Keratinocyte (primary cell): ENCODE measurements around the gene TNFAIP2. TPM values are rescaled to one million over a fixed set of nuclear protein-coding genes. Genes with fewer than 3 reads are reported as not detected.

ENCODE experiments used
- DNase-seq: peaks from one replicate; pipeline ENCODE4 v3.0.0-alpha.2; 2011; ENCODE audit warnings: low read depth, missing footprints, low spot score
- FAIRE-seq: peaks from 2 replicates; lab custom pipeline; 2011; peaks lifted over from hg19 to GRCh38; lab: Jason Lieb, UNC
- H2AFZ ChIP-seq: 2 replicates; pipeline ENCODE4 v1.6.0; 2012; ENCODE audit warnings: low read length, control low read depth, inconsistent platforms; ENCODE audit not compliant: control insufficient read depth
- H3K27ac ChIP-seq: 2 replicates; pipeline ENCODE4 v1.5.1; 2011; ENCODE audit warnings: low read length; ENCODE audit not compliant: control insufficient read depth, insufficient read depth
- H3K27me3 ChIP-seq: 3 replicates; pipeline ENCODE4 v1.6.0; 2011; ENCODE audit warnings: low read length; ENCODE audit not compliant: control insufficient read depth, insufficient read depth; ENCODE audit errors: extremely low read depth
- H3K36me3 ChIP-seq, 2 experiments: 2 replicates in 1 of 2; 3 replicates in 1 of 2; pipeline ENCODE4 v1.5.1; 2011; ENCODE audit warnings: low read length in 2 of 2, mild to moderate bottlenecking in 1 of 2; ENCODE audit not compliant: control insufficient read depth in 2 of 2, insufficient read depth in 2 of 2; ENCODE audit errors: extremely low read depth in 1 of 2
- H3K4me1 ChIP-seq: 3 replicates; pipeline ENCODE4 v1.5.1; 2011; ENCODE audit warnings: low read length; ENCODE audit not compliant: control insufficient read depth, insufficient read depth; ENCODE audit errors: extremely low read depth
- H3K4me2 ChIP-seq: 3 replicates; pipeline ENCODE4 v1.6.0; 2011; ENCODE audit warnings: low read depth, low read length; ENCODE audit not compliant: control insufficient read depth, insufficient read depth; ENCODE audit errors: extremely low read depth
- H3K4me3 ChIP-seq, 3 experiments: fragments of 200-600 bp in 1 of 3; sonication (generic) in 1 of 3; 2 replicates in 2 of 3; 3 replicates in 1 of 3; pipeline ENCODE4 v1.5.1; 2011 to 2016; ENCODE audit warnings: low read length in 3 of 3, mild to moderate bottlenecking in 3 of 3, control low read depth in 2 of 3, inconsistent platforms in 1 of 3, low read depth in 1 of 3, mixed read lengths in 1 of 3, mixed run types in 1 of 3, moderate library complexity in 1 of 3; ENCODE audit not compliant: control insufficient read depth in 2 of 3, insufficient read depth in 2 of 3; ENCODE audit errors: extremely low read depth in 1 of 3
- H3K79me2 ChIP-seq: 2 replicates; pipeline ENCODE4 v1.6.0; 2012; ENCODE audit warnings: low read length; ENCODE audit not compliant: control insufficient read depth, insufficient read depth
- H3K9ac ChIP-seq: 3 replicates; pipeline ENCODE4 v1.6.0; 2011; ENCODE audit warnings: low read length; ENCODE audit not compliant: control insufficient read depth, insufficient read depth; ENCODE audit errors: extremely low read depth
- H3K9me1 ChIP-seq: 3 replicates; pipeline ENCODE4 v1.6.0; 2011; ENCODE audit warnings: low read length; ENCODE audit not compliant: control insufficient read depth, insufficient read depth; ENCODE audit errors: extremely low read depth
- H3K9me3 ChIP-seq: 2 replicates; pipeline ENCODE4 v1.5.1; 2012; ENCODE audit warnings: low read depth, low read length; ENCODE audit not compliant: control insufficient read depth
- H4K20me1 ChIP-seq: 3 replicates; pipeline ENCODE4 v1.6.0; 2011; ENCODE audit warnings: low read length; ENCODE audit not compliant: control insufficient read depth, insufficient read depth; ENCODE audit errors: extremely low read depth
- CTCF ChIP-seq, 3 experiments: IDR thresholded peaks in 1 of 3; conservative IDR thresholded peaks in 1 of 3; optimal IDR thresholded peaks in 1 of 3; 2 replicates in 2 of 3; 3 replicates in 1 of 3; pipeline versions ENCODE3 to v1.5.1; 2011; ENCODE audit warnings: low read length in 3 of 3, mild to moderate bottlenecking in 3 of 3, moderate library complexity in 2 of 3, control low read depth in 1 of 3, inconsistent platforms in 1 of 3; ENCODE audit not compliant: insufficient read depth in 2 of 3; ENCODE audit errors: extremely low read depth in 1 of 3
- EZH2 ChIP-seq: IDR thresholded peaks from one replicate; pipeline ENCODE4 v1.6.1; 2012; ENCODE audit warnings: inconsistent platforms, mild to moderate bottlenecking, low read length, moderate library complexity
- dilution Hi-C: fragments of 300-500 bp; cut with MboI; formaldehyde crosslinking; loops from one replicate; pipeline ENCODE4 v1.7.0; 2020; ENCODE audit warnings: low sequenced_read_pairs; ENCODE audit not compliant: extremely low pct_ligation_motif_present
- polyA plus RNA-seq, 5 experiments: library from polyadenylated mRNA; depleted of rRNA in 3 of 5; stranded (reverse) in 3 of 5; stranded (forward) in 1 of 5; unstranded in 1 of 5; fragments of >200 nt; gene quantifications; 1 replicate in 1 of 5; 2 replicates in 3 of 5; 3 replicates in 1 of 5; pipeline versions ENCODE4 v1.2.1 to v1.2.3, GENCODE V29; 2011 to 2012; ENCODE audit warnings: missing spikeins in 2 of 5, low read depth in 1 of 5, low replicate concordance in 1 of 5

Gene TNFAIP2
- polyA plus RNA-seq, 1 donor (not counting 4 experiments of a cell fraction or from before 2014, with no cell fraction given): 0.71 TPM

GRCh38 chr14:103186241-103186822, 63.1 kb downstream of the TNFAIP2 start:
- FAIRE-seq: no peak
- peaks cover 42% of the 10 kb centered on the region for H3K27me3 ChIP-seq
- no peak overlapping the region for H3K4me2 ChIP-seq
- H3K9me1 ChIP-seq: no peaks in the 10 kb centered on the region
- TF ChIP-seq EZH2: no peak
- no peak for TF ChIP-seq CTCF (optimal IDR thresholded peaks at IDR 0.05 in 1 of 3, IDR thresholded peaks at IDR 0.05 in 1 of 3, conservative IDR thresholded peaks at IDR 0.05 in 1 of 3; ENCODE audit: extremely low read depth in 1 of 3, insufficient read depth in 2 of 3, low read length in 3 of 3)
- no peaks in the 10 kb centered on the region for H4K20me1 ChIP-seq
- peaks cover 12% of the 10 kb centered on the region for H3K4me1 ChIP-seq
- H2AFZ ChIP-seq: no peak overlapping the region
- no peak overlapping the region for H3K4me3 ChIP-seq
- no peaks in the 10 kb centered on the region for H3K36me3 ChIP-seq
- H3K9me3 ChIP-seq: no peaks in the 10 kb centered on the region
- no peak overlapping the region for H3K27ac ChIP-seq
- dilution Hi-C loops: no loop called here
- no peak overlapping the region for H3K9ac ChIP-seq
- no peak for DNase-seq
- H3K79me2 ChIP-seq: no peaks in the 10 kb centered on the region

Other genes starting within 250 kb of the TNFAIP2 start
- gene AMN, start 200.8 kb upstream of the TNFAIP2 start, polyA plus RNA-seq: 0.14 to 0.31 TPM (median 0.22 TPM) in 3 replicates
- 41.3 to 55.0 TPM (median 43.4 TPM) in 3 replicates for gene CDC42BPB, start 65.9 kb upstream of the TNFAIP2 start, polyA plus RNA-seq
- gene LBHD2, start 39.3 kb upstream of the TNFAIP2 start, polyA plus RNA-seq: not detected in 3 replicates
- gene EXOC3L4, start 28.7 kb upstream of the TNFAIP2 start, polyA plus RNA-seq: not detected in 3 replicates
- 139 to 283 TPM (median 221 TPM) in 3 replicates for gene EIF5, start 210.8 kb downstream of the TNFAIP2 start, polyA plus RNA-seq